ENCODE data around the gene ATP5F1E. TPM values are rescaled to one million over a fixed set of nuclear protein-coding genes. Genes with fewer than 3 reads are reported as not detected.

ATP5F1E gene
- total and polyA plus RNA-seq, 2 experiments from 2014 or later: 12.9 to 211 TPM

DNA sequence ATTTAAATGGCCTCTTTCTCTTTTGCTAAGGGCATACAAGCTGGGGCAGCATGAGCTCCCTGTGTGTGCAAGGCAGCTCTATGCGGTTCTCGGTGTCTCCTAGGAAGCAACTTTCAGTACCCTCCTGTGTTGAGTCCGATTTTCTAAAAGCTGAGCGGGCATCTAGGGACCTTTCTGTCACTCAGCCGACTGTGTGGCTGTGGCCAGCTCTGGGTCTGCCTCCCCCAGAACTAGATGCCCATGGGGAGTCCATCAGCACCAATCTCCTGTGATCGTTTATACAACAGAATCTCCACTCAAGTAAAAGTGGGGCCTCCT lies 43.6 kb downstream of the ATP5F1E start:
- H3K4me3 ChIP-seq: no peak overlapping the region
- ATAC-seq: no peak
- no peak for TF ChIP-seq EZH2 (IDR thresholded peaks at IDR 0.05; ENCODE audit: low read depth, unreplicated experiment)
- TF ChIP-seq, protein P1, sequence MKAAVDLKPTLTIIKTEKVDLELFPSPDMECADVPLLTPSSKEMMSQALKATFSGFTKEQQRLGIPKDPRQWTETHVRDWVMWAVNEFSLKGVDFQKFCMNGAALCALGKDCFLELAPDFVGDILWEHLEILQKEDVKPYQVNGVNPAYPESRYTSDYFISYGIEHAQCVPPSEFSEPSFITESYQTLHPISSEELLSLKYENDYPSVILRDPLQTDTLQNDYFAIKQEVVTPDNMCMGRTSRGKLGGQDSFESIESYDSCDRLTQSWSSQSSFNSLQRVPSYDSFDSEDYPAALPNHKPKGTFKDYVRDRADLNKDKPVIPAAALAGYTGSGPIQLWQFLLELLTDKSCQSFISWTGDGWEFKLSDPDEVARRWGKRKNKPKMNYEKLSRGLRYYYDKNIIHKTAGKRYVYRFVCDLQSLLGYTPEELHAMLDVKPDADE (IDR thresholded peaks at IDR 0.05): no peak
- no peak for TF ChIP-seq POLR2AphosphoS5 (IDR thresholded peaks at IDR 0.05; ENCODE audit: low read depth)
- TF ChIP-seq, protein P2, sequence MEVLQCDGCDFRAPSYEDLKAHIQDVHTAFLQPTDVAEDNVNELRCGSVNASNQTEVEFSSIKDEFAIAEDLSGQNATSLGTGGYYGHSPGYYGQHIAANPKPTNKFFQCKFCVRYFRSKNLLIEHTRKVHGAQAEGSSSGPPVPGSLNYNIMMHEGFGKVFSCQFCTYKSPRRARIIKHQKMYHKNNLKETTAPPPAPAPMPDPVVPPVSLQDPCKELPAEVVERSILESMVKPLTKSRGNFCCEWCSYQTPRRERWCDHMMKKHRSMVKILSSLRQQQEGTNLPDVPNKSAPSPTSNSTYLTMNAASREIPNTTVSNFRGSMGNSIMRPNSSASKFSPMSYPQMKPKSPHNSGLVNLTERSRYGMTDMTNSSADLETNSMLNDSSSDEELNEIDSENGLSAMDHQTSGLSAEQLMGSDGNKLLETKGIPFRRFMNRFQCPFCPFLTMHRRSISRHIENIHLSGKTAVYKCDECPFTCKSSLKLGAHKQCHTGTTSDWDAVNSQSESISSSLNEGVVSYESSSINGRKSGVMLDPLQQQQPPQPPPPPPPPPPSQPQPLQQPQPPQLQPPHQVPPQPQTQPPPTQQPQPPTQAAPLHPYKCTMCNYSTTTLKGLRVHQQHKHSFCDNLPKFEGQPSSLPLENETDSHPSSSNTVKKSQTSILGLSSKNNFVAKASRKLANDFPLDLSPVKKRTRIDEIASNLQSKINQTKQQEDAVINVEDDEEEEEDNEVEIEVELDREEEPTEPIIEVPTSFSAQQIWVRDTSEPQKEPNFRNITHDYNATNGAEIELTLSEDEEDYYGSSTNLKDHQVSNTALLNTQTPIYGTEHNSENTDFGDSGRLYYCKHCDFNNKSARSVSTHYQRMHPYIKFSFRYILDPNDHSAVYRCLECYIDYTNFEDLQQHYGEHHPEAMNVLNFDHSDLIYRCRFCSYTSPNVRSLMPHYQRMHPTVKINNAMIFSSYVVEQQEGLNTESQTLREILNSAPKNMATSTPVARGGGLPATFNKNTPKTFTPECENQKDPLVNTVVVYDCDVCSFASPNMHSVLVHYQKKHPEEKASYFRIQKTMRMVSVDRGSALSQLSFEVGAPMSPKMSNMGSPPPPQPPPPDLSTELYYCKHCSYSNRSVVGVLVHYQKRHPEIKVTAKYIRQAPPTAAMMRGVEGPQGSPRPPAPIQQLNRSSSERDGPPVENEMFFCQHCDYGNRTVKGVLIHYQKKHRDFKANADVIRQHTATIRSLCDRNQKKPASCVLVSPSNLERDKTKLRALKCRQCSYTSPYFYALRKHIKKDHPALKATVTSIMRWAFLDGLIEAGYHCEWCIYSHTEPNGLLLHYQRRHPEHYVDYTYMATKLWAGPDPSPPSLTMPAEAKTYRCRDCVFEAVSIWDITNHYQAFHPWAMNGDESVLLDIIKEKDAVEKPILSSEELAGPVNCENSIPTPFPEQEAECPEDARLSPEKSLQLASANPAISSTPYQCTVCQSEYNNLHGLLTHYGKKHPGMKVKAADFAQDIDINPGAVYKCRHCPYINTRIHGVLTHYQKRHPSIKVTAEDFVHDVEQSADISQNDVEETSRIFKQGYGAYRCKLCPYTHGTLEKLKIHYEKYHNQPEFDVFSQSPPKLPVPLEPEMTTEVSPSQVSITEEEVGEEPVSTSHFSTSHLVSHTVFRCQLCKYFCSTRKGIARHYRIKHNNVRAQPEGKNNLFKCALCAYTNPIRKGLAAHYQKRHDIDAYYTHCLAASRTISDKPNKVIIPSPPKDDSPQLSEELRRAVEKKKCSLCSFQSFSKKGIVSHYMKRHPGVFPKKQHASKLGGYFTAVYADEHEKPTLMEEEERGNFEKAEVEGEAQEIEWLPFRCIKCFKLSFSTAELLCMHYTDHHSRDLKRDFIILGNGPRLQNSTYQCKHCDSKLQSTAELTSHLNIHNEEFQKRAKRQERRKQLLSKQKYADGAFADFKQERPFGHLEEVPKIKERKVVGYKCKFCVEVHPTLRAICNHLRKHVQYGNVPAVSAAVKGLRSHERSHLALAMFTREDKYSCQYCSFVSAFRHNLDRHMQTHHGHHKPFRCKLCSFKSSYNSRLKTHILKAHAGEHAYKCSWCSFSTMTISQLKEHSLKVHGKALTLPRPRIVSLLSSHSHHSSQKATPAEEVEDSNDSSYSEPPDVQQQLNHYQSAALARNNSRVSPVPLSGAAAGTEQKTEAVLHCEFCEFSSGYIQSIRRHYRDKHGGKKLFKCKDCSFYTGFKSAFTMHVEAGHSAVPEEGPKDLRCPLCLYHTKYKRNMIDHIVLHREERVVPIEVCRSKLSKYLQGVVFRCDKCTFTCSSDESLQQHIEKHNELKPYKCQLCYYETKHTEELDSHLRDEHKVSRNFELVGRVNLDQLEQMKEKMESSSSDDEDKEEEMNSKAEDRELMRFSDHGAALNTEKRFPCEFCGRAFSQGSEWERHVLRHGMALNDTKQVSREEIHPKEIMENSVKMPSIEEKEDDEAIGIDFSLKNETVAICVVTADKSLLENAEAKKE (CRISPR knock-in tag; IDR thresholded peaks at IDR 0.05): no peak
- no peak for TF ChIP-seq ZNF114 (CRISPR knock-in tag; IDR thresholded peaks at IDR 0.05)
- TF ChIP-seq, protein P3, sequence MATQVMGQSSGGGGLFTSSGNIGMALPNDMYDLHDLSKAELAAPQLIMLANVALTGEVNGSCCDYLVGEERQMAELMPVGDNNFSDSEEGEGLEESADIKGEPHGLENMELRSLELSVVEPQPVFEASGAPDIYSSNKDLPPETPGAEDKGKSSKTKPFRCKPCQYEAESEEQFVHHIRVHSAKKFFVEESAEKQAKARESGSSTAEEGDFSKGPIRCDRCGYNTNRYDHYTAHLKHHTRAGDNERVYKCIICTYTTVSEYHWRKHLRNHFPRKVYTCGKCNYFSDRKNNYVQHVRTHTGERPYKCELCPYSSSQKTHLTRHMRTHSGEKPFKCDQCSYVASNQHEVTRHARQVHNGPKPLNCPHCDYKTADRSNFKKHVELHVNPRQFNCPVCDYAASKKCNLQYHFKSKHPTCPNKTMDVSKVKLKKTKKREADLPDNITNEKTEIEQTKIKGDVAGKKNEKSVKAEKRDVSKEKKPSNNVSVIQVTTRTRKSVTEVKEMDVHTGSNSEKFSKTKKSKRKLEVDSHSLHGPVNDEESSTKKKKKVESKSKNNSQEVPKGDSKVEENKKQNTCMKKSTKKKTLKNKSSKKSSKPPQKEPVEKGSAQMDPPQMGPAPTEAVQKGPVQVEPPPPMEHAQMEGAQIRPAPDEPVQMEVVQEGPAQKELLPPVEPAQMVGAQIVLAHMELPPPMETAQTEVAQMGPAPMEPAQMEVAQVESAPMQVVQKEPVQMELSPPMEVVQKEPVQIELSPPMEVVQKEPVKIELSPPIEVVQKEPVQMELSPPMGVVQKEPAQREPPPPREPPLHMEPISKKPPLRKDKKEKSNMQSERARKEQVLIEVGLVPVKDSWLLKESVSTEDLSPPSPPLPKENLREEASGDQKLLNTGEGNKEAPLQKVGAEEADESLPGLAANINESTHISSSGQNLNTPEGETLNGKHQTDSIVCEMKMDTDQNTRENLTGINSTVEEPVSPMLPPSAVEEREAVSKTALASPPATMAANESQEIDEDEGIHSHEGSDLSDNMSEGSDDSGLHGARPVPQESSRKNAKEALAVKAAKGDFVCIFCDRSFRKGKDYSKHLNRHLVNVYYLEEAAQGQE (IDR thresholded peaks at IDR 0.05; ENCODE audit: unreplicated experiment): no peak
- TF ChIP-seq, protein P4, sequence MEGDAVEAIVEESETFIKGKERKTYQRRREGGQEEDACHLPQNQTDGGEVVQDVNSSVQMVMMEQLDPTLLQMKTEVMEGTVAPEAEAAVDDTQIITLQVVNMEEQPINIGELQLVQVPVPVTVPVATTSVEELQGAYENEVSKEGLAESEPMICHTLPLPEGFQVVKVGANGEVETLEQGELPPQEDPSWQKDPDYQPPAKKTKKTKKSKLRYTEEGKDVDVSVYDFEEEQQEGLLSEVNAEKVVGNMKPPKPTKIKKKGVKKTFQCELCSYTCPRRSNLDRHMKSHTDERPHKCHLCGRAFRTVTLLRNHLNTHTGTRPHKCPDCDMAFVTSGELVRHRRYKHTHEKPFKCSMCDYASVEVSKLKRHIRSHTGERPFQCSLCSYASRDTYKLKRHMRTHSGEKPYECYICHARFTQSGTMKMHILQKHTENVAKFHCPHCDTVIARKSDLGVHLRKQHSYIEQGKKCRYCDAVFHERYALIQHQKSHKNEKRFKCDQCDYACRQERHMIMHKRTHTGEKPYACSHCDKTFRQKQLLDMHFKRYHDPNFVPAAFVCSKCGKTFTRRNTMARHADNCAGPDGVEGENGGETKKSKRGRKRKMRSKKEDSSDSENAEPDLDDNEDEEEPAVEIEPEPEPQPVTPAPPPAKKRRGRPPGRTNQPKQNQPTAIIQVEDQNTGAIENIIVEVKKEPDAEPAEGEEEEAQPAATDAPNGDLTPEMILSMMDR (conservative IDR thresholded peaks at IDR 0.05; ENCODE audit: low read depth in 2 of 2): no peak
- no peak for TF ChIP-seq JUNB (IDR thresholded peaks at IDR 0.05; ENCODE audit: unreplicated experiment)
- no peak for TF ChIP-seq STAT1 (IDR thresholded peaks at IDR 0.05; ENCODE audit: unreplicated experiment)
- no peak for TF ChIP-seq CREB1 (CRISPR knock-in tag; IDR thresholded peaks at IDR 0.05; ENCODE audit: low read depth)
- TF ChIP-seq ZNF331 (CRISPR knock-in tag; IDR thresholded peaks at IDR 0.05; ENCODE audit: low read depth): no peak
- no peak for TF ChIP-seq EZH2phosphoT487 (IDR thresholded peaks at IDR 0.05; ENCODE audit: unreplicated experiment)
- no peak for TF ChIP-seq NANOG (IDR thresholded peaks at IDR 0.05; ENCODE audit: borderline replicate concordance)
- no peaks in the 10 kb centered on the region for H3K9me3 Mint-ChIP-seq
- no peaks in the 10 kb centered on the region for H3K27me3 Mint-ChIP-seq (ENCODE audit: insufficient read depth, low read depth, poor library complexity)
- H3K27ac ChIP-seq (ENCODE audit: low read depth): no peak overlapping the region
- H3K36me3 Mint-ChIP-seq (ENCODE audit: low read depth): peaks cover 72% of the 10 kb centered on the region
- H3K4me1 Mint-ChIP-seq: peaks cover 11% of the 10 kb centered on the region
- H3F3A ChIP-seq (replicated peaks; ENCODE audit: low read depth): no peaks in the 10 kb centered on the region
- H3K79me2 ChIP-seq (replicated peaks; ENCODE audit: insufficient read depth): peaks cover 30% of the 10 kb centered on the region
- no peak overlapping the region for H3K27ac Mint-ChIP-seq
- H3K9me2 ChIP-seq (ENCODE audit: insufficient read depth): no peaks in the 10 kb centered on the region
- H3K27me3 ChIP-seq (ENCODE audit: insufficient read depth): no peaks in the 10 kb centered on the region
- H3K4me3 Mint-ChIP-seq: no peak overlapping the region
- H4K20me1 ChIP-seq (replicated peaks; ENCODE audit: insufficient read depth): peaks cover 30% of the 10 kb centered on the region; the same call in 1 of the 2 replicates
- no peak overlapping the region for H3K4me2 ChIP-seq
- H3K36me3 ChIP-seq (ENCODE audit: insufficient read depth): peaks cover 55% of the 10 kb centered on the region
- no peak overlapping the region for H2AFZ ChIP-seq
- H3K4me1 ChIP-seq (ENCODE audit: insufficient read depth): peaks cover 8% of the 10 kb centered on the region
- DNase-seq (ENCODE audit: low spot score): no peak
